Measurements from ENCODE around the gene SELENOP.

SELENOP gene

GRCh38 chr5:42800748-42801330 lies 10.9 kb downstream of the SELENOP start:
- H2BK5ac ChIP-seq (ENCODE audit: low read depth, low read length, poor library complexity, severe bottlenecking): no peak overlapping the region
- no peaks in the 10 kb centered on the region for H3K4me1 ChIP-seq (ENCODE audit: control insufficient read depth, insufficient read depth, low read depth, low read length)
- no peak for DNase-seq
- H3K18ac ChIP-seq (ENCODE audit: low read depth in 1 of 2, low read length in 2 of 2): no peak overlapping the region
- no peak overlapping the region for H3K4me3 ChIP-seq (ENCODE audit: insufficient read depth in 1 of 2, low read depth in 1 of 2, low read length in 2 of 2)
- 92% methylated on average over 6 of the region's 8 CpGs for WGBS
- no peak overlapping the region for H2AK5ac ChIP-seq (ENCODE audit: low read length, severe bottlenecking)
- no peaks in the 10 kb centered on the region for H3K79me1 ChIP-seq (replicated peaks; ENCODE audit: low read length, poor library complexity, severe bottlenecking)
- H2BK120ac ChIP-seq (ENCODE audit: low read depth, low read length): no peak overlapping the region
- H3K9me3 ChIP-seq (ENCODE audit: control insufficient read depth, low read length): peaks cover 8% of the 10 kb centered on the region
- H3K4me2 ChIP-seq (ENCODE audit: low read length, poor library complexity, severe bottlenecking): no peak overlapping the region
- H3K36me3 ChIP-seq (ENCODE audit: control insufficient read depth in 1 of 2, insufficient read depth in 2 of 2, low read depth in 1 of 2, low read length in 2 of 2): peaks cover 0 to 62% of the 10 kb centered on the region in 2 experiments
- H3K9ac ChIP-seq (ENCODE audit: low read length): no peak overlapping the region
- no peak overlapping the region for H2BK12ac ChIP-seq (ENCODE audit: low read length in 2 of 2)
- no peak overlapping the region for H3K14ac ChIP-seq (ENCODE audit: low read length in 2 of 2)
- H3K27me3 ChIP-seq (ENCODE audit: control insufficient read depth in 1 of 2, insufficient read depth in 1 of 2, low read length in 2 of 2): no peaks in the 10 kb centered on the region
- H2AFZ ChIP-seq (ENCODE audit: low read depth, low read length): no peak overlapping the region
- H2BK15ac ChIP-seq (ENCODE audit: low read depth, poor library complexity, severe bottlenecking): no peak overlapping the region
- no peak overlapping the region for H3K23ac ChIP-seq (ENCODE audit: low read length in 2 of 2)
- H4K91ac ChIP-seq (ENCODE audit: low read length): no peak overlapping the region
- H3K4ac ChIP-seq (ENCODE audit: low read depth in 1 of 2, low read length in 2 of 2): no peak overlapping the region
- no peak overlapping the region for H3K27ac ChIP-seq (ENCODE audit: low read length, poor library complexity, severe bottlenecking)
- H4K8ac ChIP-seq (ENCODE audit: low read length): no peak overlapping the region

- Histone ChIP-seq H2BK15ac (ENCODE audit: low read depth, poor library complexity, severe bottlenecking) (no peak overlapping the region), H3K4me1 (ENCODE audit: control insufficient read depth, insufficient read depth, low read depth, low read length) (no peaks in the 10 kb centered on the region), H3K4me3 (ENCODE audit: insufficient read depth in 1 of 2, low read depth in 1 of 2, low read length in 2 of 2) (no peak overlapping the region), H2BK120ac (ENCODE audit: low read depth, low read length) (no peak overlapping the region), H3K23ac (ENCODE audit: low read length in 2 of 2) (no peak overlapping the region), H3K4me2 (ENCODE audit: low read length, poor library complexity, severe bottlenecking) (no peak overlapping the region), H2BK5ac (ENCODE audit: low read depth, low read length, poor library complexity, severe bottlenecking) (no peak overlapping the region), H3K27ac (ENCODE audit: low read length, poor library complexity, severe bottlenecking) (no peak overlapping the region), H3K9me3 (ENCODE audit: control insufficient read depth, low read length) (peaks cover 10% of the 10 kb centered on the region), H3K9ac (ENCODE audit: low read length) (no peak overlapping the region), H2AFZ (ENCODE audit: low read depth, low read length) (no peak overlapping the region), H3K79me1 (replicated peaks; ENCODE audit: low read length, poor library complexity, severe bottlenecking) (no peaks in the 10 kb centered on the region), H3K18ac (ENCODE audit: low read depth in 1 of 2, low read length in 2 of 2) (no peak overlapping the region), H3K36me3 (ENCODE audit: control insufficient read depth in 1 of 2, insufficient read depth in 2 of 2, low read depth in 1 of 2, low read length in 2 of 2) (peaks cover 0 to 50% of the 10 kb centered on the region in 2 experiments), H4K8ac (ENCODE audit: low read length) (no peak overlapping the region), H2AK5ac (ENCODE audit: low read length, severe bottlenecking) (no peak overlapping the region), H3K27me3 (ENCODE audit: control insufficient read depth in 1 of 2, insufficient read depth in 1 of 2, low read length in 2 of 2) (no peaks in the 10 kb centered on the region), H3K4ac (ENCODE audit: low read depth in 1 of 2, low read length in 2 of 2) (no peak overlapping the region), H4K91ac (ENCODE audit: low read length) (no peak overlapping the region), H3K14ac (ENCODE audit: low read length in 2 of 2) (no peak overlapping the region), H2BK12ac (ENCODE audit: low read length in 2 of 2) (no peak overlapping the region)
- 94% methylated on average over 5 of the region's 9 CpGs for WGBS
- DNase-seq: no peak
These were observed 12.0 kb downstream of the SELENOP start for GRCh38 chr5:42799668-42800114.

GRCh38 chr5:42799241-42799608 lies 12.5 kb downstream of the SELENOP start:
- no peak overlapping the region for H3K9ac ChIP-seq (ENCODE audit: low read length)
- H3K27me3 ChIP-seq (ENCODE audit: control insufficient read depth in 1 of 2, insufficient read depth in 1 of 2, low read length in 2 of 2): no peaks in the 10 kb centered on the region
- H3K4me3 ChIP-seq (ENCODE audit: insufficient read depth in 1 of 2, low read depth in 1 of 2, low read length in 2 of 2): no peak overlapping the region
- no peak overlapping the region for H3K27ac ChIP-seq (ENCODE audit: low read length, poor library complexity, severe bottlenecking)
- peaks cover 14% of the 10 kb centered on the region for H3K9me3 ChIP-seq (ENCODE audit: control insufficient read depth, low read length)
- peaks cover 0 to 47% of the 10 kb centered on the region in 2 experiments for H3K36me3 ChIP-seq (ENCODE audit: control insufficient read depth in 1 of 2, insufficient read depth in 2 of 2, low read depth in 1 of 2, low read length in 2 of 2)
- no peak overlapping the region for H2BK120ac ChIP-seq (ENCODE audit: low read depth, low read length)
- H2BK15ac ChIP-seq (ENCODE audit: low read depth, poor library complexity, severe bottlenecking): no peak overlapping the region
- DNase-seq: no peak
- H4K8ac ChIP-seq (ENCODE audit: low read length): no peak overlapping the region
- H2BK5ac ChIP-seq (ENCODE audit: low read depth, low read length, poor library complexity, severe bottlenecking): no peak overlapping the region
- no peak overlapping the region for H2AK5ac ChIP-seq (ENCODE audit: low read length, severe bottlenecking)
- H3K23ac ChIP-seq (ENCODE audit: low read length in 2 of 2): no peak overlapping the region
- H3K18ac ChIP-seq (ENCODE audit: low read depth in 1 of 2, low read length in 2 of 2): no peak overlapping the region
- no peak overlapping the region for H3K14ac ChIP-seq (ENCODE audit: low read length in 2 of 2)
- no peaks in the 10 kb centered on the region for H3K79me1 ChIP-seq (replicated peaks; ENCODE audit: low read length, poor library complexity, severe bottlenecking)
- H3K4me1 ChIP-seq (ENCODE audit: control insufficient read depth, insufficient read depth, low read depth, low read length): no peaks in the 10 kb centered on the region
- H3K4me2 ChIP-seq (ENCODE audit: low read length, poor library complexity, severe bottlenecking): no peak overlapping the region
- no peak overlapping the region for H2BK12ac ChIP-seq (ENCODE audit: low read length in 2 of 2)
- H2AFZ ChIP-seq (ENCODE audit: low read depth, low read length): no peak overlapping the region
- H4K91ac ChIP-seq (ENCODE audit: low read length): no peak overlapping the region
- no peak overlapping the region for H3K4ac ChIP-seq (ENCODE audit: low read depth in 1 of 2, low read length in 2 of 2)

GRCh38 chr5:42798284-42799240 lies 13.1 kb downstream of the SELENOP start:
- no peaks in the 10 kb centered on the region for H3K79me1 ChIP-seq (replicated peaks; ENCODE audit: low read length, poor library complexity, severe bottlenecking)
- no peak overlapping the region for H2BK12ac ChIP-seq (ENCODE audit: low read length in 2 of 2)
- WGBS: 97% methylated on average over 5 of the region's 6 CpGs
- no peaks in the 10 kb centered on the region for H3K4me1 ChIP-seq (ENCODE audit: control insufficient read depth, insufficient read depth, low read depth, low read length)
- H3K18ac ChIP-seq (ENCODE audit: low read depth in 1 of 2, low read length in 2 of 2): no peak overlapping the region
- no peak overlapping the region for H2BK120ac ChIP-seq (ENCODE audit: low read depth, low read length)
- H3K9me3 ChIP-seq (ENCODE audit: control insufficient read depth, low read length): peaks cover 20% of the 10 kb centered on the region
- peaks cover 0 to 42% of the 10 kb centered on the region in 2 experiments for H3K36me3 ChIP-seq (ENCODE audit: control insufficient read depth in 1 of 2, insufficient read depth in 2 of 2, low read depth in 1 of 2, low read length in 2 of 2)
- H4K91ac ChIP-seq (ENCODE audit: low read length): no peak overlapping the region
- no peak overlapping the region for H3K27ac ChIP-seq (ENCODE audit: low read length, poor library complexity, severe bottlenecking)
- H3K9ac ChIP-seq (ENCODE audit: low read length): no peak overlapping the region
- H3K4ac ChIP-seq (ENCODE audit: low read depth in 1 of 2, low read length in 2 of 2): no peak overlapping the region
- no peak overlapping the region for H3K4me2 ChIP-seq (ENCODE audit: low read length, poor library complexity, severe bottlenecking)
- H3K14ac ChIP-seq (ENCODE audit: low read length in 2 of 2): no peak overlapping the region
- DNase-seq: no peak
- H4K8ac ChIP-seq (ENCODE audit: low read length): no peak overlapping the region
- no peak overlapping the region for H2BK5ac ChIP-seq (ENCODE audit: low read depth, low read length, poor library complexity, severe bottlenecking)
- no peak overlapping the region for H2AK5ac ChIP-seq (ENCODE audit: low read length, severe bottlenecking)
- H3K27me3 ChIP-seq (ENCODE audit: control insufficient read depth in 1 of 2, insufficient read depth in 1 of 2, low read length in 2 of 2): no peaks in the 10 kb centered on the region
- no peak overlapping the region for H2AFZ ChIP-seq (ENCODE audit: low read depth, low read length)
- no peak overlapping the region for H3K23ac ChIP-seq (ENCODE audit: low read length in 2 of 2)
- H2BK15ac ChIP-seq (ENCODE audit: low read depth, poor library complexity, severe bottlenecking): no peak overlapping the region
- H3K4me3 ChIP-seq (ENCODE audit: insufficient read depth in 1 of 2, low read depth in 1 of 2, low read length in 2 of 2): no peak overlapping the region
